Activated T-helper 1 cell treated with anti-CD3 and anti-CD28 coated beads, Interleukin-2, amount 50 U/mL, for 16 hours (primary cell): ENCODE measurements around the gene SEMA7A.
"Not testable (repeated sequence)": the region's sequence is repeated elsewhere in the genome, so short reads cannot be mapped to it uniquely, and the experiment has no call there.

Experiments used
- DNase-seq, 2 donors: peaks; one replicate each; pipeline ENCODE4 v3.0.0-alpha.2; 2020; ENCODE audit warnings: low read depth in 1 of 2, low spot score in 1 of 2

SEMA7A gene

GRCh38 chr15:74400313-74400860, 33.4 kb downstream of the SEMA7A start:
- DNase-seq: no peak

DNA sequence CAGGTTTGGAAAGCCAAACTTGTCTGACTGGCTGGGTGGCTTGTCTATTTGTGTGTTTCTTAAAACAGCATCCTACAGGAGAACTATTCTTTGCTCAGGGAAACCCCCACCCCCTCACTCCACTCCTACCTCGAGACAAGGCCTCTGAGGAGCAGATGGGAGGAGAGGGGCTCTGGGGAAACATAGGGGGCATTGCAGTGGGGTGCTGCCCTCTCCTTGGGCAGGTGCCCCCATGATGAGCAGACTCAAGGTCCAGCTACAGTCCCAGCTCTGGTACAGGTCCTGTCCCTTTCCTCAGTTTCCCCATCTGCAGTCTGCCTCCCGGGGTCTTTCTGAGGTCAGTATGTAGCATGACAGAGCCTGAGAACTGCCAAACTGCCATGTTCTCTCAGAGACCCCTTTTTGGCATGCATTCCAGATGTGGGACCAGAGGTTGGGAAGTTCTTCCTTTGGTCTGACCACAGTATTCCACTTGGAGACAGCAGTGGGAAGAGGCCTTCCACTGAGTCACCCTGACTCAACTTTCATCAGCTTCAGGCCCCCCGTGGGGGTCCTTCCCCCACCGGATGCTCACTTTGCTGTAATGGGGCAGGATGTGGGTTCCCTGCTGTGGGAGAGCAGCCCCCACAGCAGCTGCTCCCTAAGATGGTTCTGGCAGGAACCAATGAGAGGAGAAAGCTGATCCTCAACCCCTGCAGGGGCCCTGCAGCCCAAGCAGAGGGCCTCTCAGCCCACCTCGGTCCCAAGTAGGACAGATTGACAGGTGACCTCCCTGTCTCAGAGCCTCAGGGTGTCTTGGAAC, 34.0 kb downstream of the SEMA7A start:
- DNase-seq: no peak

GRCh38 chr15:74399100-74399499, 34.7 kb downstream of the SEMA7A start:
- DNase-seq: no peak

DNA sequence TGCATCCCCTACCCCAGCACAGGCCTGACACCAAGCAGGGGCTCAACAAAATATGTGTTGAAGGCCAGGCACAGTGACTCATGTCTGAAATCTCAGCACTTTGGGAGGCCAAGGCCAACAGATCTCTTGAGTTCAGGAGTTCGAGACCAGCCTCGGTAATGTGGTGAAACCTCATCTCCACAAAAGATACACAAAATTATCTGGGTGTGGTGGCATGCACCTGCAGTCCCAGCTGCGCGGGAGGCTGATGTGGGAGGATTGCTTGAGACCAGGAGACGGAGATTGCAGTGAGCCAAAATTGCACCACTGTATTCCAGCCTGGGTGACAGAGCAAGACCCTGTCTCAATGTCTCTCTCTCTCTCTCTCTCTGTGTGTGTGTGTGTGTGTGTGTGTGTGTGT, 35.6 kb downstream of the SEMA7A start:
- no peak for DNase-seq

GRCh38 chr15:74397239-74398068, 36.3 kb downstream of the SEMA7A start:
- no peak for DNase-seq

- no peak for DNase-seq
Observed at GRCh38 chr15:74396445-74397238, 37.1 kb downstream of the SEMA7A start.

DNA sequence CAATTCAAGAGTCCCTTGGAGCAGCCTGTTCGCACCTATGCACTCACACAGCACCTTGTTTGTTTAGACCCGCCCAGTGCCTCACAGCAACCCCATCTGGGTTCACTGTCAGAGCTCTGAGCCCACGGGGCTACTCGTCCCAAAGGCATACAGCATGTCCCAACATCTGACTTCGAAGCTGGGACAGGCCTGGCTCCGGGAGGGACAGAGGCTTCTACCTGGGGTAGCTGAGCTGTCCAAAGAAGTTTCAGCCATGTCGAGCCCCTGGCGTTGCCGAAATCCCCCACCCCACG, 37.7 kb downstream of the SEMA7A start:
- DNase-seq: no peak

DNA sequence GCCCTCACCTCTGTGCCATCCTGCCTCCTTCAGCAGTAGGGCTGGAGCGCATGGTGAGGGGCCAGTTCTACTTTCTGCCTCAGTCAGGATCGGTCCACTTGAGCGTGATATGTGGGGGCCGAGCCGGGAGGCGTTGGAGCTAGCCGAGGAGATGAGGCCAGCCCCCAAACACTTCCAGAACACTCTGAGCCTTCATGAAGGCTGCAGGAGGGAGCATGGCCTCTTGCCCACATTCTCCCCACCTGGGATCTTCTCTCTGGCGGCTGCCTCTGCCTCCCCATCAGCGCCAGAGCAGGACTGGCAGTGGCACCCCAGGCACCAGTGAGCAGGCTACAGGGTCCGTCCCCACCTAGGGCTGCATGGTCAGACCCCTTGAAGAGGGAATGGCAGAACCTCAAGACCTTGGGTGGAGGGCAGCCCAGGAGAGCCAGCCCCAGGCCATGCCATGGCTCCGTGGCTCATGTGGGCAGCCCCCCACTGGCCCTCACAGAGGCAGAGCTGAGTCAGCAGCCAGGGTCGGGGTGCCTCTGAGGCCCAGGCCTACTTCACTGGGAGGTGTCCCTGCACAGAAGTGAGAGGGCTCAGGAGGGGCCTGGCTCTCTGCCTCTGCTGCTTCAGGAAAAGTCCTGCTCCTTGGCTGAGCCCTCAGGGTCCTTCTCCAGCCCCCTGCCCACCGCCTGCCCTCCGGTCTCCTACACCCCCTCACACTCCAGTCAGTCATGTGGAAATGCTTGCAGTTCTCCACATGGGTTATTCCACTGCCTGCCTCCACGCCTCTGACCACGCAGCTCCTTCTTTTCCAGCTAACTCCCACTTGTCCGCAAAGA, 38.2 kb downstream of the SEMA7A start:
- no peak for DNase-seq

DNA sequence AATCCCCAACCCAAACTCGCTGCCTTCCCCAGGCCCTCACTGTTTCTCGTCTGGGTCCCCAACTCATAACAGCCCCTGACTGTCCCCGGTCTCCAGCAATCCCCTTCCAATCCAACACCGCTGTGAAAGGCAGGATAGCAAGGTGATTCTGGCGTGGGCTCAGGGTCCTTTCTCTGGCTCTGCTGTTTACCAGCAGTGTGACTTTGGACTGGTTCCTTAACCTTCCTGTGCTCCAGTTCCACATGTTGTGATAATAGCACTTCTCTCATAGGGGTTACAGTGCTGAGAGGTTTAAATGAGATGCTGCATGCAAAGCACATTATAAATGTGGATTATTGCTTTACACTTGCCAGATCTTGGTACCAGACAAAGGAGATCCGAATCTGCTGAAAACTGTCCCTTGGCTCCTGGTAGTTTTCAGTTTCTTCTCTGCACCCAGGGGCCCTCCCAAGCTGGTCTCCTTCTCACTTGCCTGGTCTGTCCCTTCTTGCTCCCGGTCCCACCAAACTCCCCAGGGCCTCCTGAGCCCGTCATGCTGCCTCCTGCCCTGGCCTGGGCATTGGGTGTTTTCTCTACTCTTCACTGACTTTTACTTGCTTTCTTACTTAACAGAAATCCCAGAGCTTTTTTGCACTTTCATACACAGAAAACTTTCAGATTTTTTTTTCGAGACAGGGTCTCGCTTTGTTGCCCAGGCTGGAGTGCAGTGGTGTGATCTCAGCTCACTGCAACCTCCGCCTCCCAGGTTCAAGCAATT, 39.5 kb downstream of the SEMA7A start:
- no peak for DNase-seq

- no peak for DNase-seq
Observed at GRCh38 chr15:74393423-74393822, 40.3 kb downstream of the SEMA7A start.

GRCh38 chr15:74392902-74393301, 40.9 kb downstream of the SEMA7A start:
- DNase-seq: no peak

DNA sequence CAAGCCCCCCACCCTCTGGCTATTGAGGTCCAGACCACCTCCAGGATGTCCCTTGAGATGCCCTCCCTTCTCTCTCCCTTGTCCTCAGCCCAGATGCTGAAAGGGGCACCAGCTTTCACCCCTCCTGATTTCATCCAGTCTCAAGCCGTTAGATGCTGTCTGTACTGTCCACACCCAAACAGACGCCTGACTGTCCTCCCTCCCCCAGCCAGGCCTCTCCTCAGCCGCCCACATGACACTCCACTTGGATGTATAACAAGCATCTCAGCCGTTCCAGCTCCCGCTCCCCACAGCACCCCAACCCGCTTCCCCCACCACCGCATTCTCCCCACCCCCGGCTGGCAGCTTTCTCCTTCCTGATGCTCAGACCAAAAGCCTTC, 41.3 kb downstream of the SEMA7A start:
- no peak for DNase-seq

- no peak for DNase-seq
Observed at GRCh38 chr15:74391582-74392450, 41.9 kb downstream of the SEMA7A start.

GRCh38 chr15:74390647-74391288, 43.0 kb downstream of the SEMA7A start:
- DNase-seq: no peak

DNA sequence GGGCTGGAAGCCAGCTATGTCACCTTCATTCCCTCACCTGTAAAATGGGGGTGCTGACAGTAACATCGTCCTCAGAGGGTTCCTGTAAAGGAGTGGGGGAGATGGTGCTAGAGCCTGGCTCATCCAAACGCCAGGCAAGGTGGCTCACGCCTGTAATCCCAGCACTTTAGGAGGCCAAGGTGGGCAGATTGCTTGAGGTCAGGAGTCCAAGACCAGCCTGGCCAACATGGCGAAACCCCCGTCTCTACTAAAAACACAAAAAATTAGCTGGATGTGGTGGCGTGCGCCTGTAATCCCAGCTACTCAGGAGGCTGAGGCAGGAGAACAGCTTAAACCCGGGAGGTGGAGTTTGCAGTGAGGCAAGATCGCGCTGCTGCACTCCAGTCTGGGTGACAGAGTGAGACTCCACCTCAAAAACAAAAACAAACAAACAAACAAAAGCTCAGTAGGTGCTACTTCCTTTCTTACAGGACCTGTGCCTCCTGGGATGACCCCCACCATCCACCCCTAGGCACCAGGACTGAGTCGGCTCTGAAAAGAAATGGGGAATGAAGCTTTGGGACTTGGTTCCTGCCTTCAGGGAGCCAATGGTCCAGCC, 43.6 kb downstream of the SEMA7A start:
- DNase-seq: not testable (repeated sequence)

DNA sequence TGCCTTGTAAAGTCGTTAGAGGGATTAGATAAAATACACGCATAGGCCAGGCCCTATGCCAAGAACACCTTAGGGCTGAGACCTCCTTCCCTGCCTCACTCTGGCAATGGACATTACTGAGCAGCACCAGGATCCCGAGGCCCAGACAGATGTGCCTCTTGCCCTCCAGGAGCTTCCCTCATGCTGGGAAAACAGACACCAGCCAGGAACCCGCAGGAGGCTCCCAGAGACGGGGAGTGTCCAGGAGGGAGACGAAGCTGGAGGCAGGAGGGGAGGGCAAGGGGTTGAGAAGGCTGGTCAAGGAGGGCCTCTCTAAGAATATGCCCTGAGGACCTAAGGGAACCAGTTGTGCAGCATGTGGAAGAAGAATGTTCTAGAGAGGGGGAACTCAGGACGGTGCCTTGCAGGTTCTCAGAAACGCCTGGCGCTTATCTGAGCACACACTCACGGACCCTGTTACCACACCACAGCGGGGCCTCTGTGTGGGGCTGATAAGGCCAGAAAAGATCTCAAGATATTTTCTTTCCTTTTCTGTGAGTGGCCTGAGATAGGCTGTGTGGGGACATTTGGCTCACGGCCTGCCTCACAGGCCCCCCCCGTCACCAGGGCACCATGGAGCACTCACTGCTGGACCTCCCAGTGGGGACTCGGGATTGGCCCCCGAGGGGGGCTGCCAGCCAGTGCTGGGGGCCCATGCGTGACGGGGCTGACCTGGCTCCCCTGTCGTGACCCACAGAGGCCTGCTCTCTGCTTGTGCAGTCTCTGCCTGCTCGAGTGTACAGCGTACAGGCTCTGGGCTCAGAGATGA, 44.3 kb downstream of the SEMA7A start:
- no peak for DNase-seq

- no peak for DNase-seq
Observed at GRCh38 chr15:74388363-74388951, 45.3 kb downstream of the SEMA7A start.
